ENCODE data around the gene ZFP36L1. TPM values are rescaled to one million over a fixed set of nuclear protein-coding genes. Genes with fewer than 3 reads are reported as not detected.

ZFP36L1 gene
- total RNA-seq, 1 experiment from 2014 or later, result 69.5 TPM

GRCh38 chr14:68759937-68760336 is 32.9 kb downstream of the ZFP36L1 start:
- Histone ChIP-seq H3K4me3 (ENCODE audit: low read depth, low read length, poor library complexity, severe bottlenecking) (no peak overlapping the region), H3K27me3 (replicated peaks; ENCODE audit: insufficient read depth, low read depth, low read length, poor library complexity) (no peaks in the 10 kb centered on the region), H3K9me3 (ENCODE audit: low read depth, low read length, poor library complexity, severe bottlenecking) (no peaks in the 10 kb centered on the region), H3K36me3 (ENCODE audit: insufficient read depth, low read length, poor library complexity, severe bottlenecking) (no peaks in the 10 kb centered on the region), H3K4me1 (ENCODE audit: insufficient read depth, low read length, poor library complexity, severe bottlenecking) (no peaks in the 10 kb centered on the region), H3K27ac (ENCODE audit: low read depth, low read length, poor library complexity, severe bottlenecking) (no peak overlapping the region)
- no peak for DNase-seq (ENCODE audit: low spot score)
- ChIA-PET CTCF (no interaction called here), POLR2A (ENCODE audit: low non-redundant PET) (interaction anchor here (0.6 kb wide), 1 partner anchor 31 kb away, joined by 14 read pairs; no protein-coding TSS in a partner anchor)
- TF ChIP-seq EZH2 (IDR thresholded peaks at IDR 0.05; ENCODE audit: borderline replicate concordance, low read depth, low read length, poor library complexity, severe bottlenecking) (no peak), CTCF (conservative IDR thresholded peaks at IDR 0.05; ENCODE audit: low read depth, low read length) (no peak)
- intact Hi-C loops (cut with micrococcal nuclease; ENCODE audit: unreplicated experiment), result no loop called here
- BruUV-seq (replicated peaks), result no TSS peak

GRCh38 chr14:68759017-68759560 is 33.8 kb downstream of the ZFP36L1 start:
- Histone ChIP-seq H3K36me3 (ENCODE audit: insufficient read depth, low read length, poor library complexity, severe bottlenecking) (no peaks in the 10 kb centered on the region), H3K9me3 (ENCODE audit: low read depth, low read length, poor library complexity, severe bottlenecking) (no peaks in the 10 kb centered on the region), H3K4me3 (ENCODE audit: low read depth, low read length, poor library complexity, severe bottlenecking) (no peak overlapping the region), H3K27me3 (replicated peaks; ENCODE audit: insufficient read depth, low read depth, low read length, poor library complexity) (no peaks in the 10 kb centered on the region), H3K4me1 (ENCODE audit: insufficient read depth, low read length, poor library complexity, severe bottlenecking) (peaks cover 1% of the 10 kb centered on the region), H3K27ac (ENCODE audit: low read depth, low read length, poor library complexity, severe bottlenecking) (no peak overlapping the region)
- no peak for DNase-seq (ENCODE audit: low spot score)
- ChIA-PET CTCF (no interaction called here), POLR2A (ENCODE audit: low non-redundant PET) (no interaction called here)
- TF ChIP-seq EZH2 (IDR thresholded peaks at IDR 0.05; ENCODE audit: borderline replicate concordance, low read depth, low read length, poor library complexity, severe bottlenecking), result no peak
- TF ChIP-seq CTCF (conservative IDR thresholded peaks at IDR 0.05; ENCODE audit: low read depth, low read length), result no peak
- intact Hi-C loops (cut with micrococcal nuclease; ENCODE audit: unreplicated experiment), result no loop called here
- no TSS peak for BruUV-seq (replicated peaks)

GRCh38 chr14:68758301-68758700 is 34.6 kb downstream of the ZFP36L1 start:
- TF ChIP-seq EZH2 (IDR thresholded peaks at IDR 0.05; ENCODE audit: borderline replicate concordance, low read depth, low read length, poor library complexity, severe bottlenecking), result no peak
- no peak for TF ChIP-seq CTCF (conservative IDR thresholded peaks at IDR 0.05; ENCODE audit: low read depth, low read length)
- BruUV-seq (replicated peaks), result no TSS peak
- no peaks in the 10 kb centered on the region for H3K36me3 ChIP-seq (ENCODE audit: insufficient read depth, low read length, poor library complexity, severe bottlenecking)
- H3K9me3 ChIP-seq (ENCODE audit: low read depth, low read length, poor library complexity, severe bottlenecking), result no peaks in the 10 kb centered on the region
- POLR2A ChIA-PET (ENCODE audit: low non-redundant PET), result no interaction called here
- intact Hi-C loops (cut with micrococcal nuclease; ENCODE audit: unreplicated experiment), result no loop called here
- H3K4me3 ChIP-seq (ENCODE audit: low read depth, low read length, poor library complexity, severe bottlenecking), result no peak overlapping the region
- DNase-seq (ENCODE audit: low spot score), result no peak
- H3K27me3 ChIP-seq (replicated peaks; ENCODE audit: insufficient read depth, low read depth, low read length, poor library complexity), result no peaks in the 10 kb centered on the region
- CTCF ChIA-PET, result no interaction called here
- peaks cover 9% of the 10 kb centered on the region for H3K4me1 ChIP-seq (ENCODE audit: insufficient read depth, low read length, poor library complexity, severe bottlenecking)
- H3K27ac ChIP-seq (ENCODE audit: low read depth, low read length, poor library complexity, severe bottlenecking), result no peak overlapping the region
